AG10803 (cell line): Measurements from ENCODE around the gene CHIT1.

Experiments used
- DNase-seq: peaks from one replicate; pipeline ENCODE4 v3.0.0; 2010; ENCODE audit warnings: low read depth
- H3K4me3 ChIP-seq: 2 replicates; pipeline ENCODE4 v1.5.1; 2011; ENCODE audit warnings: mild to moderate bottlenecking, low read length, control low read depth
- CTCF ChIP-seq: conservative IDR thresholded peaks from 2 replicates; pipeline ENCODE4 v1.5.1; 2011; ENCODE audit warnings: mild to moderate bottlenecking, low read length, control low read depth, inconsistent platforms

Gene CHIT1

GRCh38 chr1:203207751-203208150 lies 21.7 kb downstream of the CHIT1 start:
- H3K4me3 ChIP-seq = no peak overlapping the region
- no peak for TF ChIP-seq CTCF
- DNase-seq = no peak

GRCh38 chr1:203206129-203206687 lies 23.3 kb downstream of the CHIT1 start:
- no peak for DNase-seq
- TF ChIP-seq CTCF = no peak
- no peak overlapping the region for H3K4me3 ChIP-seq

- DNase-seq = no peak
- H3K4me3 ChIP-seq = no peak overlapping the region
- TF ChIP-seq CTCF = no peak
These were observed 24.7 kb downstream of the CHIT1 start for GRCh38 chr1:203204756-203205155.

GRCh38 chr1:203202431-203203245 lies 26.8 kb downstream of the CHIT1 start:
- no peak for TF ChIP-seq CTCF
- no peak overlapping the region for H3K4me3 ChIP-seq
- DNase-seq = peak; percentile 89

- H3K4me3 ChIP-seq = no peak overlapping the region
- DNase-seq = no peak
- TF ChIP-seq CTCF = no peak
These were observed 27.8 kb downstream of the CHIT1 start for GRCh38 chr1:203201516-203202205.

GRCh38 chr1:203200916-203201315 lies 28.6 kb downstream of the CHIT1 start:
- no peak for TF ChIP-seq CTCF
- DNase-seq = no peak

More at GRCh38 chr1:203200916-203201315, 28.6 kb downstream of the CHIT1 start:
- no peak overlapping the region for H3K4me3 ChIP-seq
